Raji (cell line): Measurements from ENCODE around the gene RNH1.

Experiments used
- POLR2A ChIP-seq: IDR thresholded peaks from 2 replicates; pipeline ENCODE4 v1.6.1; 2011; ENCODE audit warnings: low read depth, low read length, control low read depth; ENCODE audit not compliant: insufficient read depth

The RNH1 gene

DNA sequence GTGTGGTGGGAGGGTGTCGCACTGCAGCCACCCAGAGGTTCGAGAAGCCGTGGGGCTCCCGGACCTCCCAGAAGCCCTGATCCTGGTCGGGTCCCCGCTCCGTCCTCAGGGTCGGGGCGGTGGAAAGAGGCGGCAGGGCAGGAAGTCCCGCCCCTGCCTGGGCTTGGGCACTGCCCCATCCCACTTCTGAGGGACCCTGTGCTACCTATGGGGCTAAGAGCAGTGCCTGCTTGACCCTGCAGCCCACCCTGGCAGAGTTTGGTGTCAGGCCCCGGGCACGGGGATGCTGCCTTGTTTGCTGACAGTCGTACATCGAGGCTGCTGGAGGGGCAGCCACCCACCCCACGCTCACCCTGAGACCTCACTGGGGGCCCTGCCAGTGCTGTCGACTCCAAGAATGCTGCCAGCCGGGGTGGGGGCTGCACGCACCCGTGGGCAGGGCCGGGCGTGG, 19.4 kb downstream of the RNH1 start:
- TF ChIP-seq POLR2A, result no peak

DNA sequence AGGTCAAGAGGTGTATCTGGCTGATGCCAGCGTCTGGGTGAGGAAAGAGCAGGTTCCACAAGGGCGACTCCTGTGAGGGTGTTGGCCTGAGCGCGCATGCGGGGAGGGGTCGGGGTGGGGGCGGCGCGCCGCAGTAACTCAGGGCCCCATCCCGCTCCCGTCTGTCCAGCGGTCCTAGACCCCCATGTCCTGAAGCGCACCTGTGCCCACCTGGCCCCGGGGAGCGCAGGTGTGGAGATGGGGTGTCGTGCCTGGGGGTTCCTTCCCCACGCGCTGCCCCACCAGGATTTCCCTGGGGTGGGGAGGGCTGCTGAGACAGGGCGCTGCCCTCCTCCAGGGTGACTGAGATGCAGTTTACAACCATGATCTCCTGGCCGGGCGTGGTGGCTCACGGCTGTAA, 20.9 kb downstream of the RNH1 start:
- no peak for TF ChIP-seq POLR2A

GRCh38 chr11:484616-485015, 22.4 kb downstream of the RNH1 start:
- TF ChIP-seq POLR2A, result no peak

DNA sequence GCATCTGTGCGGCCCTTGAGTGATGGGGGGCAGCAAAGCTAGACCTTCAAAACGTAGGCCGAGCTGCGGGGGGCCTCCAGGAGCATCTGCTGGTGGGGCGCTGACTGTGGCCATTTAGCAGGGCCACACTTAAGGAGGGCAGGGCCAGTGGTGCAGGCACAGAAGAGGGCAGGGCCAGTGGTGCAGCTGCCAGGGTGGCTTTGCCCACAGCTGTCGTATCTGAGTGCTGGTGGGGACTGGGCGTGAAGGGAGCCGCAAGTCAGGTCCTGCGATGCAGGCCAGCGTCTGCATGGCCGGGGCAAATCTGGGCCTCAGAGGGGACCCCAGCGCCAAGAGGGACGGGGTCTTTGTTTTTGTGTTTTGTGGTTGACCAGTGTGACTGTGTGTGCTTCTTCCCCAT, 27.7 kb downstream of the RNH1 start:
- TF ChIP-seq POLR2A, result no peak

- TF ChIP-seq POLR2A, result no peak
Observed at GRCh38 chr11:477052-477715, 29.9 kb downstream of the RNH1 start.

GRCh38 chr11:476416-476815, 30.6 kb downstream of the RNH1 start:
- no peak for TF ChIP-seq POLR2A

GRCh38 chr11:475941-476340, 31.1 kb downstream of the RNH1 start:
- TF ChIP-seq POLR2A, result no peak

DNA sequence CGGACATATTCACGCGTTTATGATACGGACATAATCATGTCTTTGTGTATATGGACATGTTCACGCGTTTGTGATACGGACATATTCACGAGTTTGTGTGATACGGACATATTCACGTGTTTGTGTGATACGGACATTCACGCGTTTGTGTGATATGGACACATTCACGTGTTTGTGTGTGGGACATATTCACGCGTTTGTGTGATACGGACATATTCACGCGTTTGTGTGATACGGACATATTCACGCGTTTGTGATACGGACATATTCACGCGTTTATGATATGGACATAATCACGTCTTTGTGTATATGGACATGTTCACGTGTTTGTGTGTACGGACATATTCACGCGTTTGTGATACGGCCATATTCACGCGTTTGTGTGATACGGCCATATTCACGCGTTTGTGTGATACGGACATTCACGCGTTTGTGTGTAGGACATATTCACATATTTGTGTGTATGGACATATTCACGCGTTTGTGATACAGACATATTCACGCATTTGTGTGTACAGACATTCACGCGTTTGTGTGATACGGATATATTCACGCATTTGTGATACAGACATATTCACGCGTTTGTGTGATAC, 32.0 kb downstream of the RNH1 start:
- TF ChIP-seq POLR2A, result no peak

DNA sequence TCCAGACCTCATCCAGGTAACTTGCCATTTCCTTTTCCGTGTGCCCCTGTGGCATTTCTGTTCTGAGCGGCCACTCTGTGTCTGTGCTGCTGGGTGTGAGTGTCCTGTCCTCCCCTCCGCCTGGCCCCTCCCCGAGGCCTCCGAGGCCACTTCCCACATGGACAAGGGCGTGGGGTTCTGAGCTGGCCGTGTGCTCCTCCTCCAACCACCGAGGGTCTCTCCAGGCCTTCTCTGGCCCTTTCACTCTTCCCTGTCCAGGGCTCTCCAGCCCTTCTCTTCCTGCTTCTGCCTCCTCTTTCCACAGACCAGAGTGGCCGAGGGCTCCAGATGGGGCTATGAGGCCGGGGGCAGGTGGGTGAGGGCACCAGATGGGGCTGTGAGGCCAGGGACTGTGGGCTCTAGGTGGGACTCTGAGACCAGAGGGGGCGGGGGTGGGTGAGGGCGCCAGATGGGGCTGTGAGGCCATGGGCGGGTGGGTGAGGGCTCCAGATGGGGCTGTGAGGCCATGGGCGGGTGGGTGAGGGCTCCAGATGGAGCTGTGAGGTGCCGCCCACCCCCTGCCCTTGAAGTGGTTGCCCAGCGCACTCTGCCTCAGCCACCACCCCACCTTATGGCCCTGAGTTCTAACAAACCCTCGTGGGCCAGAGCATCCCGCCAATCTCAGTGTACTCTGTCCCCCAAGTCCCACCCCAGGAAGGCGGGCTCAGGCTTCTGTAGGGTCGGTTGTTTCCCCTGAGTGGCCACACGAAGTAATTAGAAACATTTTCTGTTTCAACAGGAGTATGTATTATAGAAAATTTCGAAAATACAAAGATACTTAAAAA, 32.9 kb downstream of the RNH1 start:
- no peak for TF ChIP-seq POLR2A

DNA sequence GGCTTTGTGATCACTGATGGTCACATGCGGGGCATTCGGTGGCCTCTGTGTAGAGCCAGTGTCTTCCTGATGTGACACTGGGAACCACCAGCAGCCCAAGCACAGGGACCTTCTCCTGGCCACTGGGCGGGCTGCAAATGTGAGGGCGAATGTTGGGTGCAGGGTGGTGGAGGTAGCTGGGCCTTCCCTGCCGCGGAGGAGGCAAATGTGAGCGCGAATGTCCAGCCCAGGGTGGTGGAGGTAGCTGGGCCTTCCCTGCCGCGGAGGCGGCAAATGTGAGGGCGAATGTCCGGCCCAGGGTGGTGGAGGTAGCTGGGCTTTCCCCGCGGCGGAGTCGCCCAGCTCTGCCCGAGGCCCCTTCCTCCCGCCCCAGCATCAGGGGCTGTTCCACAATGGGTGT, 33.6 kb downstream of the RNH1 start:
- TF ChIP-seq POLR2A, result no peak

GRCh38 chr11:472816-473215, 34.2 kb downstream of the RNH1 start:
- no peak for TF ChIP-seq POLR2A

DNA sequence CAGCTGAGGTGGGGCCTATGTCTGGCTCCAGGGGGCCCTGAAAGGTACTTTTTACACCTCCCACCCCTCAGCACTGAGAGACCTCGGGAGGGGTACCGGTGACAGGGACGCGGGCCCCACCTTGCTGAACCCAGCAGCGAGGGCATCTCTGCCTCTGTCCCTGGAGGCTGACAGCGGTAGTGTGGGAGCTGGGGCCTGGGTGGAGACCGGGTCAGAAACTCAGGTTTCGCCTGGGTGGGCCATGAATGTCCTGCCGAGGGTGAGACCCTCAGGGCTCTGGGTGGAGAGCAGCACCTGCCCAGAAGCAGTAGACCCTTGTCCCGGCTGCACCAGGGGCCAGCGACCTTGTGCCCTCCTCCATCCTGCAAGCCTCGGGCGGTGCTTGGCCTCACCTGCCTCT, 34.8 kb downstream of the RNH1 start:
- TF ChIP-seq POLR2A, result no peak

- no peak for TF ChIP-seq POLR2A
Observed at GRCh38 chr11:471468-472145, 35.4 kb downstream of the RNH1 start.

DNA sequence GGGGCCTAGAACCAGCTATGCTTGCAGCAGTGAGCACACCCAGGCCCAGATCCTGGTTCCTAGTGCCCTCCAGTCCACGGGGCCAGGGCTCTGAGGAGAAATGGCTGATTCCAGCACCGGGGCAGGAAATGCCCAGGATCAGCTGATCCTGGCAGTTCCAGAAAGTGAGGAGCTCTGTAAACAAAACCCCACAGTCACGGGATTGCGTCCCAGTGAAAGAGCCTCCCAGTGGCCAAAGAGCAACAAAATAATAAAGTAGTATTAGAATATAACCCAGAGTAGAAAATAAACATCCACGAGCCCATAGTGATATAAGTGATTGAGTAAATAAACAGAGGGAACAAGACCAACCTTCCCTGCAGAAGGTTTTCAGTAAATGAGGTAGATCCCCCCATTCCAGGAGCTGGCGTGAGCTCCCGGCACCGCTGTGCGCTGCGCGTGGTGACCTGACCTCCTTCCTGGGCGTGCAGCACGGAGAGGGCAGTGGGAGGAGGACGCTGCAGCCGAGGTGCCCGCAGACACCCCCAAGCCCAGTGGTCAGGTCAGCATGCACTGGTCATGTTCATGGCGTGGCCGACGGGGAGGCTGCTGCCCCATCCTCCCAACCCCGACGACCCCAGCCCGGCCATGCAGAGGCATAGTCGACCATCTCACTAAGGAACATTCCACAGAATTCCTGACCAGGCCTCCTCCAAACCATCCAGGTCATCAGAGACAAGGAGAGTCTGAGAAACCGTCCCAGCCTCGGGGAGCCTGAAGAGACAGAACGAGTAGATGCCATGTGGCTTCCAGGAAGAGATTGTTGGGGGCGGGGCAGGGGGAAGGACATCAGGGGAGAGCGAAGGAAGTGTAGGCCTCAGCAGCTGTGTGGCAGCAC, 37.1 kb downstream of the RNH1 start:
- TF ChIP-seq POLR2A, result no peak

GRCh38 chr11:468493-468892, 38.5 kb downstream of the RNH1 start:
- no peak for TF ChIP-seq POLR2A
